Mesendoderm (in vitro differentiated cells): Measurements from ENCODE around the gene CLCF1.

Experiments
- DNase-seq: peaks from one replicate; pipeline ENCODE4 v3.0.0; 2013
- H2AK5ac ChIP-seq: 2 replicates; pipeline ENCODE4 v1.6.1; 2013; ENCODE audit warnings: low read length, inconsistent platforms
- H2BK120ac ChIP-seq: 2 replicates; pipeline ENCODE4 v1.6.1; 2013; ENCODE audit warnings: low read depth, mild to moderate bottlenecking, low read length, moderate library complexity, mixed read lengths
- H2BK15ac ChIP-seq: replicated peaks from 2 replicates; pipeline ENCODE4 v1.6.1; 2013; ENCODE audit warnings: low read depth, mild to moderate bottlenecking, moderate library complexity
- H2BK5ac ChIP-seq: 2 replicates; pipeline ENCODE4 v1.6.1; 2013; ENCODE audit warnings: low read length, inconsistent platforms
- H3K18ac ChIP-seq: 2 replicates; pipeline ENCODE4 v1.6.1; 2013; ENCODE audit warnings: mild to moderate bottlenecking, low read length, mixed read lengths
- H3K23ac ChIP-seq: one replicate; pipeline ENCODE4 v1.6.1; 2013; ENCODE audit warnings: low read length
- H3K27ac ChIP-seq: 2 replicates; pipeline ENCODE4 v1.5.1; 2013; ENCODE audit warnings: low read depth, mild to moderate bottlenecking, inconsistent platforms, low read length, moderate library complexity
- H3K27me3 ChIP-seq: 2 replicates; pipeline ENCODE4 v1.6.1; 2013; ENCODE audit warnings: low read length, control low read depth, mild to moderate bottlenecking, inconsistent platforms; ENCODE audit not compliant: insufficient read depth, poor library complexity
- H3K36me3 ChIP-seq: 2 replicates; pipeline ENCODE4 v1.6.1; 2013; ENCODE audit warnings: low read length, inconsistent platforms; ENCODE audit not compliant: control insufficient read depth, insufficient read depth
- H3K4ac ChIP-seq: one replicate; pipeline ENCODE4 v1.6.1; 2013; ENCODE audit warnings: low read depth, mild to moderate bottlenecking, low read length, moderate library complexity
- H3K4me1 ChIP-seq: 2 replicates; pipeline ENCODE4 v1.6.1; 2013; ENCODE audit warnings: low read depth, low read length, inconsistent platforms; ENCODE audit not compliant: control insufficient read depth
- H3K4me2 ChIP-seq: 2 replicates; pipeline ENCODE4 v1.6.1; 2013; ENCODE audit warnings: low read length
- H3K4me3 ChIP-seq: 2 replicates; pipeline ENCODE4 v1.5.1; 2013; ENCODE audit warnings: mild to moderate bottlenecking, low read length
- H3K56ac ChIP-seq: one replicate; pipeline ENCODE4 v1.6.1; 2013; ENCODE audit warnings: low read length
- H3K79me1 ChIP-seq: 2 replicates; pipeline ENCODE4 v1.6.1; 2013; ENCODE audit warnings: low read length, inconsistent platforms
- H3K79me2 ChIP-seq: 2 replicates; pipeline ENCODE4 v1.6.1; 2013; ENCODE audit warnings: mild to moderate bottlenecking, low read length; ENCODE audit not compliant: control insufficient read depth, insufficient read depth
- H3K9ac ChIP-seq: 2 replicates; pipeline ENCODE4 v1.6.1; 2013; ENCODE audit warnings: low read length, inconsistent platforms
- H4K5ac ChIP-seq: one replicate; pipeline ENCODE4 v1.6.1; 2013; ENCODE audit warnings: low read length
- H4K8ac ChIP-seq: one replicate; pipeline ENCODE4 v1.6.1; 2013; ENCODE audit warnings: low read depth, mild to moderate bottlenecking, control low read depth, low read length, moderate library complexity
- WGBS: extraction: QIAGEN DNeasy Blood & Tissue Kit; methylation state at CpG from one replicate; pipeline ENCODE4 v1.1.7; 2013; ENCODE audit warnings: low lambda C conversion rate, missing lambda C conversion rate; ENCODE audit not compliant: insufficient coverage; ENCODE audit errors: extremely low coverage; 5-methylcytosine and 5-hydroxymethylcytosine counted together

Gene CLCF1

DNA sequence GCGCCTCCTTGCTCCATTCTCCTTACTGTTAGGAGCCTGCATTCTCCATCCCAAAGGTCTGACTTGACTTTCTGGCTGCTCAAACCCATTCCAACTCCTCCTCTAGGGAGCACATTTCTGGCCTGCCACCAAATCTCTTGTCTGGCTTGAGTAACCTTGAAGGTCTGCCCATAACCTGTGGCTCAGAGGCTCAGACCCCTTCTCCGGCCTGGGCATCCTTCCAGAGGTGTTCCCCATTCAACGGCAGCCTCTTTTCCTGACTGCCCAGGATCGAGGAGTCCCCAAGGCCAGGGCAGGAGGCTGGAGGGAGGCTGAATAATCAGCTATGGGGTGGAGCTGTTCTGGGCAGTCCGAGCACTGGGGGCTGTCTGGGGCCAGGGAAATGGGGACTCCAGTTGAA, 20.6 kb upstream of the CLCF1 start:
- H3K79me2 ChIP-seq: peaks cover 5% of the 10 kb centered on the region
- H3K27ac ChIP-seq: no peak overlapping the region
- no peak overlapping the region for H3K9ac ChIP-seq
- peaks cover 10% of the 10 kb centered on the region for H3K79me1 ChIP-seq
- H3K4ac ChIP-seq: no peak overlapping the region
- no peak overlapping the region for H2BK5ac ChIP-seq
- H4K8ac ChIP-seq: no peak overlapping the region
- H3K36me3 ChIP-seq: peaks cover 7% of the 10 kb centered on the region
- H2AK5ac ChIP-seq: no peak overlapping the region
- no peak overlapping the region for H3K56ac ChIP-seq
- no peak overlapping the region for H2BK15ac ChIP-seq
- DNase-seq: no peak
- no peak overlapping the region for H3K4me3 ChIP-seq
- no peak overlapping the region for H2BK120ac ChIP-seq
- H4K5ac ChIP-seq: no peak overlapping the region
- H3K27me3 ChIP-seq: no peaks in the 10 kb centered on the region
- no peak overlapping the region for H3K23ac ChIP-seq
- no peak overlapping the region for H3K18ac ChIP-seq
- no peak overlapping the region for H3K4me2 ChIP-seq
- no CpG with 5 or more reads among the region's 5 CpGs for WGBS
- H3K4me1 ChIP-seq: peaks cover 4% of the 10 kb centered on the region

DNA sequence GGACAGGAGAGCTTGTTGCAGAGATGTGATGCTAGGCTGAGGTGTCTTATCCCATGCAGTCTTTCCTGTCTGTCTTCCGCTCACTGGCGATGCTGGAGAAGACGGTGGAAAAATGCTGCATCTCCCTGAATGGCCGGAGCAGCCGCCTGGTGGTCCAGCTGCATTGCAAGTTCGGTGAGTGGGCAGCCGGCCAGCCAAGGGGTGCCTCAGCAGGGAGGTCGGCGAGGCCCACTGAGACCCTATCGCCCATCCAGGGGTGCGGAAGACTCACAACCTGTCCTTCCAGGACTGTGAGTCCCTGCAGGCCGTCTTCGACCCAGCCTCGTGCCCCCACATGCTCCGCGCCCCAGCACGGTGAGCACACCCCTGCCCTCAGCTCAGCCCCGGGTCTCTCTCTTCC, 20.0 kb upstream of the CLCF1 start:
- H3K56ac ChIP-seq: no peak overlapping the region
- peaks cover 8% of the 10 kb centered on the region for H3K79me1 ChIP-seq
- no peaks in the 10 kb centered on the region for H3K27me3 ChIP-seq
- H4K5ac ChIP-seq: no peak overlapping the region
- no CpG with 5 or more reads among the region's 18 CpGs for WGBS
- no peak overlapping the region for H2BK5ac ChIP-seq
- H3K4me3 ChIP-seq: no peak overlapping the region
- H3K4me2 ChIP-seq: no peak overlapping the region
- H3K27ac ChIP-seq: no peak overlapping the region
- H3K79me2 ChIP-seq: peaks cover 5% of the 10 kb centered on the region
- no peak overlapping the region for H2AK5ac ChIP-seq
- H2BK120ac ChIP-seq: no peak overlapping the region
- DNase-seq: no peak
- H3K9ac ChIP-seq: no peak overlapping the region
- H3K36me3 ChIP-seq: peaks cover 3% of the 10 kb centered on the region
- H3K4me1 ChIP-seq: peaks cover 4% of the 10 kb centered on the region
- H4K8ac ChIP-seq: no peak overlapping the region
- no peak overlapping the region for H3K4ac ChIP-seq
- H3K23ac ChIP-seq: no peak overlapping the region
- no peak overlapping the region for H3K18ac ChIP-seq
- no peak overlapping the region for H2BK15ac ChIP-seq

DNA sequence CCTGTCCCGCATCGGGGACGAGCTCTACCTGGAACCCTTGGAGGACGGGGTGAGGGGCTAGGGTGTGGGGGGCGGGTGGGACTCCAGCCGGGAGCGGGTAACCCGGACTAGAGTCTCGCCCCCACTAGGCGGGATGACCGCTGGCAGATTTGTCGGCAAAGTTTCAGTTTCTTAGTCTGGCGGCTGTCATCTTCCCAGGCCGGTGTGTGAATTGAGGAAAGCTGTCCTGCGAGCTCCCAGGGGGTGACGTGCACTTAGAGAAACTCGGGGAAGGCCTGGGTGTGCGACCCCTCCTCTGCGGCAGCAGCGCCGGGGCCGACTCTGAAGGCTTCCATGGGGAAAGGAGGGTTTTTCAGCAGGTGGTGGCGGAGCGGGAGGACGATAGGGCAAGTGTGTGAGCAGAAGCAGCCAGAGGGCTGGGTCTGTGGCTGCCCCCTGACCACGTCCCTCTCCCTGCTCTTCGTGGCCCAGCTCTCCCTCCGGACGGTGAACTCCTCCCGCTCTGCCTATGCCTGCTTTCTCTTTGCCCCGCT, 18.9 kb upstream of the CLCF1 start:
- no CpG with 5 or more reads among the region's 31 CpGs for WGBS
- H3K79me2 ChIP-seq: peaks cover 5% of the 10 kb centered on the region
- peak overlapping the region; percentile 84 for H3K9ac ChIP-seq
- H3K56ac ChIP-seq: peak overlapping the region; percentile 98
- no peak for DNase-seq
- no peak overlapping the region for H2BK5ac ChIP-seq
- no peaks in the 10 kb centered on the region for H3K36me3 ChIP-seq
- no peak overlapping the region for H3K27ac ChIP-seq
- H3K79me1 ChIP-seq: peaks cover 8% of the 10 kb centered on the region
- no peak overlapping the region for H4K5ac ChIP-seq
- H3K4me2 ChIP-seq: peak overlapping the region; percentile 70
- no peak overlapping the region for H4K8ac ChIP-seq
- H2BK120ac ChIP-seq: no peak overlapping the region
- H3K4ac ChIP-seq: no peak overlapping the region
- peak overlapping the region; percentile 72 for H3K4me3 ChIP-seq
- H3K18ac ChIP-seq: peak overlapping the region; percentile 6
- H3K23ac ChIP-seq: peak overlapping the region; percentile 80
- H3K4me1 ChIP-seq: peaks cover 9% of the 10 kb centered on the region
- H2AK5ac ChIP-seq: no peak overlapping the region
- H3K27me3 ChIP-seq: no peaks in the 10 kb centered on the region
- H2BK15ac ChIP-seq: no peak overlapping the region

DNA sequence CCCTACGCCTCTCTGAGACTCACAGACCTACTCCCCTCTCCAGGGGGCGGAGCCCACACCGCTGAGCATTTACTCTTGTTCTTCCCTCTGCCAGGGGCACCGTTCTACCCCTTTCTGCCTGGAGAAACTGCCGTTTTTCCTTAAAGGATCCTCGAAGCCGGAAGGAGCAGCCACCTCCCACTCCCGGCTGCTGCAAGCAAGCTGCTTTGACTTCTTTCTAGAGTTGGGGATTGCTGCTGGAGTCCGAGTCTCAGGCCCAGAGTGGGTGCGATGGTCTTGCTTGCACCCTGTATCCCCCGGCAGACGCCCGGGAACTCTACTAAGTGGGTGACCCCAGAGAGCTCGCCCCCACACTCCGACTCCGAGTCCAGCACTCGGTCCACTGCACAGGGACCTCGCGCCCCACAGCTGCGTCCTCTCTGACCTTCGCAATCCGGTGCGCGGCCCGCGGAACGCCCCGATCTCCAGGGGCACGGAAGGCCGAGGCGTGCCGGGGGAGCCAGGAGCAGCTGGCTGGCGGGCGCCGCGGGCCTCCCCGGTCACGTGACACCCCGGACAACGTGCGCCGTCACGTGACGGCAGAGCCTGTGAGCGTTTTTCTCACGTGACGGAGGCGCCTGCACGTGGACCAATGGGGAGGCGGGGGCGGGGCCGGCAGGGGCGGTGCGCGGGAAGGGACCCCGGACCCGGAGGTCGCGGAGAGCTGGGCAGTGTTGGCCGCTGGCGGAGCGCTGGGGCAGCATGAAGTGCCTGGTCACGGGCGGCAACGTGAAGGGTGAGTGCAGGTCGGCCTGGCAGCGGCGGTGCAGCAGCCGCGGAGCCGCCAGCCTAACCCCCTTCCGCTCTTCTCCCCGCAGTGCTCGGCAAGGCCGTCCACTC, 18.1 kb upstream of the CLCF1 start, which contains the start of gene RAD9A:
Gene RAD9A (plus strand): TSS at position 683 of the 879 bp plus-strand sequence. CDS start 59 bp downstream, at position 742.
- no peak within 1 kb of the TSS for H2BK5ac ChIP-seq
- peak within 1 kb of the TSS; percentile 69 for H3K27ac ChIP-seq
- peak within 1 kb of the TSS; percentile 42 for H3K18ac ChIP-seq
- DNase-seq: peak; percentile 97
- H3K79me2 ChIP-seq: peaks cover 5% of the 10 kb centered on the region
- H3K9ac ChIP-seq: peak within 1 kb of the TSS; percentile 84
- peak within 1 kb of the TSS; percentile 75 for H3K4me2 ChIP-seq
- peak within 1 kb of the TSS; percentile 44 for H3K4ac ChIP-seq
- no peaks in the 10 kb centered on the region for H3K27me3 ChIP-seq
- H3K36me3 ChIP-seq: no peaks in the 10 kb centered on the region
- H3K79me1 ChIP-seq: peaks cover 8% of the 10 kb centered on the region
- peaks cover 12% of the 10 kb centered on the region for H3K4me1 ChIP-seq
- WGBS: no CpG with 5 or more reads among the region's 75 CpGs
- H4K8ac ChIP-seq: no peak within 1 kb of the TSS
- H3K4me3 ChIP-seq: peak within 1 kb of the TSS; percentile 79
- no peak within 1 kb of the TSS for H2BK15ac ChIP-seq
- H3K23ac ChIP-seq: peak within 1 kb of the TSS; percentile 80
- no peak within 1 kb of the TSS for H2BK120ac ChIP-seq
- no peak within 1 kb of the TSS for H2AK5ac ChIP-seq
- H3K56ac ChIP-seq: peak within 1 kb of the TSS; percentile 98
- H4K5ac ChIP-seq: no peak within 1 kb of the TSS

DNA sequence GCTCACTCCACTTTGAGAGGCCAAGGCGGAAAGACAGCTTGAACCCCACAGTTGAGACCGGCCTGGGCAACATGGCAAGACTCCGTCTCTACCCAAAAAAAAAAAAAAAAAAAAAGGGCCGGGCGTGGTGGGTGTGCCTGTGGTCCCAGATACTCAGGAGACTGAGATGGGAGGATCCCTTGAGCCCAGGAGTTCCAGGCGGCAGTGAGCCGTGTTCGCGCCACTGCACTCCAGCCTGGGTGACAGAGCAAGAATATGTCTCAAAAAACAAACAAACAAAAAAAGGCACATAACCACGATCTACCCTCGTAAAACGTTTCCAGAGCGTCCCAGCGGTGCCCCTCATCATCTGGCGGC, 17.5 kb upstream of the CLCF1 start:
- DNase-seq: no peak
- no peak overlapping the region for H3K4ac ChIP-seq
- H3K27ac ChIP-seq: peak overlapping the region; percentile 69
- H3K56ac ChIP-seq: peak overlapping the region; percentile 97
- no peak overlapping the region for H2AK5ac ChIP-seq
- H3K79me2 ChIP-seq: peaks cover 5% of the 10 kb centered on the region
- no peak overlapping the region for H4K5ac ChIP-seq
- no peaks in the 10 kb centered on the region for H3K36me3 ChIP-seq
- H2BK15ac ChIP-seq: no peak overlapping the region
- no CpG with 5 or more reads among the region's 15 CpGs for WGBS
- H2BK120ac ChIP-seq: no peak overlapping the region
- H3K18ac ChIP-seq: no peak overlapping the region
- peaks cover 8% of the 10 kb centered on the region for H3K79me1 ChIP-seq
- H3K23ac ChIP-seq: no peak overlapping the region
- H3K27me3 ChIP-seq: no peaks in the 10 kb centered on the region
- H4K8ac ChIP-seq: no peak overlapping the region
- H2BK5ac ChIP-seq: no peak overlapping the region
- peaks cover 9% of the 10 kb centered on the region for H3K4me1 ChIP-seq
- peak overlapping the region; percentile 75 for H3K4me2 ChIP-seq
- H3K9ac ChIP-seq: peak overlapping the region; percentile 84
- H3K4me3 ChIP-seq: peak overlapping the region; percentile 79
